ENCODE data around the gene RNF169.

GRCh38 chr11:74844072-74844471 lies 95.4 kb downstream of the RNF169 start:
- TF ChIP-seq GATA3 (IDR thresholded peaks at IDR 0.05; ENCODE audit: low read depth, low read length) = no peak
- TF ChIP-seq GATA2 (IDR thresholded peaks at IDR 0.05; ENCODE audit: low read depth, low read length) = no peak
